Stomach (tissue), 9 donors: ENCODE measurements around the gene MYO16. TPM values are rescaled to one million over a fixed set of nuclear protein-coding genes. Genes with fewer than 3 reads are reported as not detected.

ENCODE experiments used
- DNase-seq, 2 donors: peaks; one replicate each; pipeline versions ENCODE4 v3.0.0 to v3.0.0-alpha.2; 2013 to 2019
- H3K27ac ChIP-seq, 5 donors: fragments of 200-600 bp in 4 of 5; sonication (generic) in 4 of 5; one replicate each; pipeline ENCODE4 v1.5.1; 2013 to 2019; ENCODE audit warnings: mild to moderate bottlenecking in 1 of 5, moderate library complexity in 1 of 5
- H3K27me3 ChIP-seq, 3 donors: fragments of 200-600 bp; sonication (generic); one replicate each; pipeline ENCODE4 v1.5.1; 2017 to 2019; ENCODE audit warnings: mixed run types in 1 of 3
- H3K36me3 ChIP-seq, 4 donors: fragments of 200-600 bp; sonication (generic); 1 replicate in 3 of 4; 2 replicates in 1 of 4; pipeline ENCODE4 v1.5.1; 2016 to 2019
- H3K4me1 ChIP-seq, 4 donors: fragments of 200-600 bp; sonication (generic); one replicate each; pipeline ENCODE4 v1.5.1; 2016 to 2019
- H3K4me3 ChIP-seq, 4 donors: fragments of 200-600 bp; sonication (generic) in 3 of 4; one replicate each; pipeline ENCODE4 v1.5.1; 2016 to 2019; ENCODE audit warnings: mild to moderate bottlenecking in 1 of 4
- H3K9me3 ChIP-seq, 4 donors: fragments of 200-600 bp; sonication (generic); one replicate each; pipeline ENCODE4 v1.5.1; 2016 to 2019
- EP300 ChIP-seq: sonication (generic); formaldehyde crosslinking; IDR thresholded peaks from one replicate; pipeline ENCODE4 v1.6.1; 2017; ENCODE audit warnings: antibody characterized with exemption
- POLR2A ChIP-seq, 4 donors: fragments of 450-650 bp; IDR thresholded peaks; one replicate each; pipeline ENCODE4 v1.6.1; 2016; ENCODE audit warnings: antibody characterized with exemption in 4 of 4, control low read depth in 2 of 4, mild to moderate bottlenecking in 1 of 4, moderate library complexity in 1 of 4
- POLR2AphosphoS5 ChIP-seq, 3 donors: sonication (generic); formaldehyde crosslinking; IDR thresholded peaks; one replicate each; pipeline ENCODE4 v1.6.1; 2016; ENCODE audit warnings: antibody characterized with exemption in 3 of 3
- WGBS, 5 donors: extraction: QIAGEN DNeasy Blood & Tissue Kit in 3 of 5; methylation state at CpG; one replicate each; pipeline versions ENCODE4 v1.1.5 to v1.1.7; 2013 to 2018; 5-methylcytosine and 5-hydroxymethylcytosine counted together
- intact Hi-C: fragments of 100-400 bp; cut with DNase I; formaldehyde crosslinking; loops from one replicate; pipeline ENCODE4 v1.15.1; 2023; ENCODE audit warnings: low total_unique reads
- polyA plus RNA-seq, 3 donors: library from polyadenylated mRNA; stranded (reverse); fragments of 200-250 nt; gene quantifications; one replicate each; pipeline ENCODE4 v1.2.3, GENCODE V29; 2013
- total RNA-seq, 5 donors: library from RNA; depleted of rRNA; stranded (reverse); fragments of >200 nt; gene quantifications; one replicate each; pipeline versions ENCODE4 v1.1.0 to v1.2.3, GENCODE V29; 2014 to 2016
- TF ChIP-seq, protein P1 (sequence below), 7 experiments: fragments of 450-650 bp in 4 of 7; fragments of 200-600 bp in 3 of 7; sonication (generic) in 3 of 7; IDR thresholded peaks; one replicate each; pipeline ENCODE4 v1.5.1; 2016 to 2019; ENCODE audit warnings: antibody characterized with exemption in 7 of 7, control low read depth in 2 of 7, mild to moderate bottlenecking in 1 of 7
- donor health status: healthy with polysubstance abuse.
- donor health status: Bipolar disorder and iron deficiency.
- donor health status: healthy.

The MYO16 gene
- total and polyA plus RNA-seq, 8 donors = under 0.01 to 1.8 (median 0.15) TPM; not detected in 3

DNA sequence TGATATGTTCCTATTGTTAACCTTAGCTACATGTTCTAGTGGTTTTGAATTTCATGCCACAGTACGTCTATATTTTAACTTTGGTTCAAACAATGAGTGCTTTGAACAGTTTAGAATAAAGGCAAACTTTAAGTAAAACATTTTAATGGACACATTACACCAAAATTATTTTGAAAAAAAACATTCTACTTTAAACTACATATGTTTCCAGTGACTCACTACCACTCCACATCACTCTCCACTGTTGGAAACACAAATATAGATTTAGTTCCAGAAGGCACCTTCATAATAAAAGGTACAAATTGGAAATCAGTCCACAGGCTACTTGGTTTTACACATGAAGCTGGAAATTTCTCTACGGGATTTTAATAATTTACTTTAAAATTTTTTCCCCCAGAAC, 373.5 kb downstream of the MYO16 start:
- Histone ChIP-seq H3K27ac (no peak overlapping the region), H3K4me1 (no peaks in the 10 kb centered on the region), H3K4me3 (no peak overlapping the region), H3K27me3 (no peaks in the 10 kb centered on the region), H3K9me3 (no peaks in the 10 kb centered on the region), H3K36me3 (no peaks in the 10 kb centered on the region)
- DNase-seq = no peak
- no peak for TF ChIP-seq POLR2AphosphoS5 (IDR thresholded peaks at IDR 0.05)
- TF ChIP-seq, protein P1, sequence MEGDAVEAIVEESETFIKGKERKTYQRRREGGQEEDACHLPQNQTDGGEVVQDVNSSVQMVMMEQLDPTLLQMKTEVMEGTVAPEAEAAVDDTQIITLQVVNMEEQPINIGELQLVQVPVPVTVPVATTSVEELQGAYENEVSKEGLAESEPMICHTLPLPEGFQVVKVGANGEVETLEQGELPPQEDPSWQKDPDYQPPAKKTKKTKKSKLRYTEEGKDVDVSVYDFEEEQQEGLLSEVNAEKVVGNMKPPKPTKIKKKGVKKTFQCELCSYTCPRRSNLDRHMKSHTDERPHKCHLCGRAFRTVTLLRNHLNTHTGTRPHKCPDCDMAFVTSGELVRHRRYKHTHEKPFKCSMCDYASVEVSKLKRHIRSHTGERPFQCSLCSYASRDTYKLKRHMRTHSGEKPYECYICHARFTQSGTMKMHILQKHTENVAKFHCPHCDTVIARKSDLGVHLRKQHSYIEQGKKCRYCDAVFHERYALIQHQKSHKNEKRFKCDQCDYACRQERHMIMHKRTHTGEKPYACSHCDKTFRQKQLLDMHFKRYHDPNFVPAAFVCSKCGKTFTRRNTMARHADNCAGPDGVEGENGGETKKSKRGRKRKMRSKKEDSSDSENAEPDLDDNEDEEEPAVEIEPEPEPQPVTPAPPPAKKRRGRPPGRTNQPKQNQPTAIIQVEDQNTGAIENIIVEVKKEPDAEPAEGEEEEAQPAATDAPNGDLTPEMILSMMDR (IDR thresholded peaks at IDR 0.05) = no peak
- TF ChIP-seq EP300 = no peak
- TF ChIP-seq POLR2A (IDR thresholded peaks at IDR 0.05) = no peak
- intact Hi-C loops = no loop called here
- WGBS, 5 donors = 76 to 86% (median 81%) methylated on average over 2 of the region's 2 CpGs

DNA sequence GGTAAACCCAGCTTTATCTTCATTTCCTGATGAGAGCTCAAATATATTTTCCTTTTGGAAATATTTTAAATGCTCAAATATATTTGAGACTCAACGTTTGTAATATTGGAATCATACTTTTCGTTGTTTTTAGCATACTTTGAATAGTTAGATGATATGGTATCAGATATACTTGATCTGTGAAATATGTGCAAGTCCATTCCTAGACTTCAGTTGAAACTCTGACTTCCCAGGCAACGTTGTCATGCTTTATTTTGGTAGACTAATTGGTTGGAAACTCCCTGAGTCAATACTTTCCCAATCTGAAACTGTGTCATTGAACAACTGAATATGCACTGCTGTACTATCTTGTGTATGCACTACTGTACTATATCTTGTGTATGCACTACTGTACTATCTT, 378.5 kb downstream of the MYO16 start:
- no peak overlapping the region for H3K4me3 ChIP-seq
- 54 to 72% (median 58%) methylated on average over 3 of the region's 3 CpGs for WGBS, 5 donors
- no peaks in the 10 kb centered on the region for H3K9me3 ChIP-seq
- no peak for DNase-seq
- H3K4me1 ChIP-seq = no peaks in the 10 kb centered on the region
- intact Hi-C loops = no loop called here
- TF ChIP-seq EP300 (no peak), POLR2A (IDR thresholded peaks at IDR 0.05) (no peak), POLR2AphosphoS5 (IDR thresholded peaks at IDR 0.05) (no peak)
- TF ChIP-seq, protein P1 (IDR thresholded peaks at IDR 0.05) = no peak
- no peak overlapping the region for H3K27ac ChIP-seq
- H3K27me3 ChIP-seq = no peaks in the 10 kb centered on the region
- no peaks in the 10 kb centered on the region for H3K36me3 ChIP-seq

DNA sequence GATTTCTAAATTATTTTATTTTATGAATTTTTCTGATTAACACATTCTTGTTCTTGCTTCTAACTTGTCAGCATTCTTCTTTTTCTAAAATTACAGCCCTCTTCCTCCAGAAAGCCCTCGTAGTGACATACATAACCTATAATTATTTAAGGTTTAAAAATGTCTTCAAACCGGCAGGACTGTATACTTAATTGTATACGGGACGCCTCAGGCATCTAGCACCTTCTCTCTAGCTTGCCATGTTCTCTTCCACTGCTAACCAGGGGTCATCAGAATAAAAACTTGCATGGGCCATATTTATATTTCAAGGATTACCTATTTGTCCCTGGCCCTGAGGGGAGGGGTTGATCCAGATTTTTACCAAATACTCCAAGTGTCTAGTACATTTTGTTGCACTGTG, 380.3 kb downstream of the MYO16 start:
- Histone ChIP-seq H3K27me3 (no peaks in the 10 kb centered on the region), H3K4me1 (no peaks in the 10 kb centered on the region), H3K4me3 (no peak overlapping the region), H3K27ac (no peak overlapping the region), H3K9me3 (peaks cover 0 to 6% (median 0%) of the 10 kb centered on the region in 4 donors), H3K36me3 (no peaks in the 10 kb centered on the region)
- DNase-seq = no peak
- TF ChIP-seq EP300 (no peak), POLR2A (IDR thresholded peaks at IDR 0.05) (no peak)
- TF ChIP-seq, protein P1 (IDR thresholded peaks at IDR 0.05) = no peak
- intact Hi-C loops = loop anchor here (10.0 kb wide), 1 partner anchor 465 kb away; no protein-coding TSS in a partner anchor
- 84 to 89% (median 85%) methylated on average over 4 of the region's 4 CpGs for WGBS, 5 donors

DNA sequence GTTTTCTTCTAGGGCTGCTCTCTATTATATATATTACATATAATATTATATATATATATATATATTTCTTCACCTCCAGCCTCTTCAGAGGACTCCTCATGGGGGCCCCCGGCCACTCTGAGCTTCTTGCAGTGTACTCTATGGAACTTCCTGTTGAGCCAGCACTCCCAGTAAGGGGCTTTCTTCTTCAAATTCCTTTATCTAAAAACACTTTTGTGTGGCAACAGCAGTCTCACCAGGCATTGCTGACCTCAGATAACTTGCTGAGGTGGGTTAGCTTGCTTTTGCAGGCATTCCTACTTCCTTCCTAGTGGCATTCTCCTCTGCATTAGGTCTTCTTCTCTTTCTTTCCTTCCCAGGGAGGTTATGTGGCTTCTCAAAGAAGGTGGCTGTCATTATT, 381.5 kb downstream of the MYO16 start:
- no peaks in the 10 kb centered on the region for H3K4me1 ChIP-seq
- no peak for TF ChIP-seq POLR2AphosphoS5 (IDR thresholded peaks at IDR 0.05)
- no peak for TF ChIP-seq POLR2A (IDR thresholded peaks at IDR 0.05)
- TF ChIP-seq EP300 = no peak
- no peak overlapping the region for H3K27ac ChIP-seq
- DNase-seq = no peak
- intact Hi-C loops = loop anchor here (10.0 kb wide), 1 partner anchor 466 kb away; no protein-coding TSS in a partner anchor
- H3K27me3 ChIP-seq = no peaks in the 10 kb centered on the region
- H3K4me3 ChIP-seq = no peak overlapping the region
- 15 to 46% (median 34%) methylated on average over 1 of the region's 1 CpG for WGBS, 5 donors
- no peaks in the 10 kb centered on the region for H3K36me3 ChIP-seq
- peaks cover 0 to 6% (median 0%) of the 10 kb centered on the region in 4 donors for H3K9me3 ChIP-seq

DNA sequence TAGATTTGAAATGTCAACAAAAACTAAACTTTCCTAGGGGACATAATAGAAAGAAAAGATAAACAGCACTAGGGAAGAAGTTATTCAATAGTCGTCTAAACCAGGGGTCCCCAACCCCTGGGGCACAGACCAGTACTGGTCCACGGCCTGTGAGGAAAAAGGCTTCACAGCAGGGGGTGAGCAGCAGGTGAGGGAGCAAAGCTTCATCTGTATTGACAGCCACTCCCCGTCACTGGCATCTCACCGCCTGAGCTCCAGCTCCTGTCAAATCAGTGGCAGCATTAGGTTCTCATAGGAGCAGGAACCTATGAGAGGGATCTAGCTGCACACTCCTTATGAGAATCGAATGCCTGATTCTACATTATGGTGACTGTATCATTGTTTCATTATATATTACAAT, 382.7 kb downstream of the MYO16 start:
- H3K9me3 ChIP-seq = peaks cover 0 to 6% (median under 1%) of the 10 kb centered on the region in 4 donors
- DNase-seq = no peak
- no peak overlapping the region for H3K27ac ChIP-seq
- TF ChIP-seq, protein P1 (IDR thresholded peaks at IDR 0.05) = no peak
- WGBS, 5 donors = 59 to 70% (median 64%) methylated on average over 5 of the region's 5 CpGs
- no peak overlapping the region for H3K4me3 ChIP-seq
- no peaks in the 10 kb centered on the region for H3K36me3 ChIP-seq
- no peaks in the 10 kb centered on the region for H3K4me1 ChIP-seq
- intact Hi-C loops = loop anchor here (10.0 kb wide), 1 partner anchor 467 kb away; no protein-coding TSS in a partner anchor
- no peaks in the 10 kb centered on the region for H3K27me3 ChIP-seq
